GM23338 (cell line): Measurements from ENCODE around the gene PIGP.
"Not testable (repeated sequence)": the region's sequence is repeated elsewhere in the genome, so short reads cannot be mapped to it uniquely, and the experiment has no call there.

ENCODE experiments used
- CTCF ChIP-seq, 2 experiments: fragments of 200-600 bp in 1 of 2; sonication (generic) in 1 of 2; conservative IDR thresholded peaks; 2 replicates each; pipeline versions ENCODE4 v1.5.1 to v1.6.1; 2016 to 2017; ENCODE audit warnings: antibody characterized with exemption in 2 of 2, low read depth in 2 of 2, mild to moderate bottlenecking in 2 of 2, moderate library complexity in 1 of 2
- EZH2 ChIP-seq: fragments of 200-600 bp; sonication (generic); IDR thresholded peaks from one replicate; pipeline ENCODE4 v1.8.0; 2017; ENCODE audit warnings: antibody characterized with exemption, mild to moderate bottlenecking, low read depth; ENCODE audit not compliant: unreplicated experiment
- EZH2phosphoT487 ChIP-seq: fragments of 200-600 bp; sonication (generic); IDR thresholded peaks from one replicate; pipeline ENCODE4 v1.8.1; 2018; ENCODE audit warnings: antibody characterized with exemption; ENCODE audit not compliant: unreplicated experiment
- REST ChIP-seq: IDR thresholded peaks from one replicate; pipeline ENCODE4 v1.6.1; 2018; ENCODE audit warnings: antibody characterized with exemption; ENCODE audit not compliant: unreplicated experiment
- STAT1 ChIP-seq: IDR thresholded peaks from one replicate; pipeline ENCODE4 v1.6.1; 2016; ENCODE audit warnings: antibody characterized with exemption; ENCODE audit not compliant: unreplicated experiment

GRCh38 chr21:37116459-37116858, 43.6 kb upstream of the PIGP start:
- not testable (repeated sequence) for TF ChIP-seq REST; EZH2; CTCF (conservative IDR thresholded peaks at IDR 0.05; ENCODE audit: low read depth in 2 of 2); STAT1; EZH2phosphoT487
